Measurements from ENCODE around the gene DKK2.
A peak's percentile ranks its signal among the peaks of the same experiment; 100 is the strongest.

Gene DKK2

DNA sequence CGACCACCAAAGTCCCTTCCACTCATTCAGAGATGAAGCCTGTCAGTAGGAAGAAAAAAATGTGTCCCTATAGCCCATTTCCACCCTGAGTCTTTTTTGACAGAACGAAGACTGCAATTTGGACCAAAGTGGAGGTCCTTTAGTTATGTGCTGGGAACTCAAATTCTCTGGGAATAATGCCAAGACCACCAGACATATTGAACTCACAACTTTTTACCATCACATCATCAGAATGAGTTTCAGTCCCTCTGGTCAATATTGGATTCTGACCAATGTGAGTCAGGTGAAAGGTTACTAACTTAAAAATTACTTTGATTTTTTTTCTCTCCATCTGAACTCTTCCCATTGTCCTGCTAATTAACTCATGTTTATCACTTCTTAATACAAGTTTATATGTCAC is 128.9 kb downstream of the DKK2 start:
- DNase-seq = no peak

DNA sequence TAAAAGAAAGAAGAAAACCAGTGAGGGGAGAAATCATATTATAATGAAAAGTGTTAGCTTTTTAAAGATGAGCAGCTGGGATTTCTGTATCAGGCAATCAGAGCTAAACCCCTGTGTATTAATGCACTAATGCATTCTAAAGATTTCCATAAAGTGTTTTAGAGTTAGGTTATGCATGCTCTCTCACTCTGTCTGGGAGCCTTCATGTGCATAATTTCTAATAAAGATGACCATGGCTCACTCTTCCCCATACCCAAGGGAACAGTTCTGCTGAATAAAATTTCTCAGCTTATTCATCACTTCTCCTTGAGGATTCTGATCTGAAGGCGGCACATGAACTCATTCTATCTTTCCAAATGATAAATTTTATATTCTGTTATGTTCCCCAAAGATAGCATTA is 129.4 kb downstream of the DKK2 start:
- no peak for DNase-seq

DNA sequence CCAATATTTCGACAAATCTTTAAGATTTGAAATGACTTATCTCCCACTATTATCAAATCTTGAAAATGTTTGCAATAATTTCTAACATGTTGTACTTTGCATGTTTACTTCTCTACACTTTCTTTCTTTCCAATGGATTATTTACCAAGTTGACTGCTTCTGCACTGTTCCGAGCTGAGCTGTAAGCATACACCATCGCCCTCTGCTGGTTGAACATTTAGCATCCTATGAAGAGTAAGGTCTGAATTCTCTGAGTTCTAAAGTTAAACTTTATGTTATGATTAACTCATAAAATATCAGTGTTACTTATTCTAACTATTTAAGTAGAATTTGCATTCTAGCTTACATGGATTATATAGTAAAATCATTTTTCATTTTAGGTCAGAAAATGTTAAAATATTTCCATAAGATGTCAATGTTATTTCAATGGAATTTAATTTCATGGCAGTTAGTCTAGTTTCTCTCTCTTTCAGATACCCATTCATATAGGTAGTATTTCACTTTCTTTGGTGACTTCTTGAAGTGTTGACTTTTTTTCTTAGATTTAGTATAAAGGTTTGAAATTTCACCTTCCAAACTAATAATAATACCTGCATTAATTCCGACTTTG is 137.4 kb downstream of the DKK2 start:
- DNase-seq = peak; percentile 8

DNA sequence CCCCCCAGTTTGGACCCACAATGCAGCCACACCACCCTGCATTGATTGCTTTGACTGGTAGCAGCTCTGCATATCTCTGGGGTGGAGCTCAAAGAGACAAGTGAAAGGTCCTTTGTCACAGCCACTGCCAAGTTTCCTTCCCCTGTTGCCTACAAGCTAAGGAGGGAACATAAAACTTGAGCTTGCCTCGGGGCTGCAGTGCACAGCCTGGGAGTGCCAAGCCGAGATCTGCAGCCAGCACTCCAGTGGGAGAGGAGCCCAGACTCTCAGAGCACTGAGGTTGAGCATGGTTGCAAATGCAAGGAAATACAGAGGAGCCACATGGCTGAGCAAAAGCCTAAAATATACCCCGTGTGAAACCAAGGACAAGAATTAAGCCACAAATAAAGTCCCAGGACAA is 142.2 kb downstream of the DKK2 start:
- DNase-seq = no peak

DNA sequence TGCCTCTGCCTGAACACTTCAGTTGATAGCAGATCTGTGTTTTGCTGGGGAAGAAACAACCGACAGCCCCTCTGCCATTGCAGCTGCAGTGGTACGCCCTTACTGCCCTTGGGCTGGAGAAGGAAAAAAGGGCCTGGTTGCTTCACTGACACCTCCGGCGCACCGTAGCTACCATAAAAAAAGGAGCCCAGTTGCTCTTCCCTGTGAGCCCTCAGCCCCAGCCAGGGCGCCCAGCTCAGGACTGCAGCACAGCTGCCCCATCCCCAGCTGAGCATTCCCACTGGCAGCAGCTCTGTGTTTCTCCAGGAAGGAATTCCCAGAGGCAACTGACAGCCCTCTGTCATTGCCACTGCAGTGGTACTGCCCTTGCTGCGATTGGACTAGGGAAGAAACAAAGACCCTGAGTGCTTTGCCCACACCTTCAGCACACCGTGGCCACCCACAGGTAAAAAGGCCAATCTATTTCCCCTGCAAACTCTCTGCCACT is 142.7 kb downstream of the DKK2 start:
- no peak for DNase-seq

DNA sequence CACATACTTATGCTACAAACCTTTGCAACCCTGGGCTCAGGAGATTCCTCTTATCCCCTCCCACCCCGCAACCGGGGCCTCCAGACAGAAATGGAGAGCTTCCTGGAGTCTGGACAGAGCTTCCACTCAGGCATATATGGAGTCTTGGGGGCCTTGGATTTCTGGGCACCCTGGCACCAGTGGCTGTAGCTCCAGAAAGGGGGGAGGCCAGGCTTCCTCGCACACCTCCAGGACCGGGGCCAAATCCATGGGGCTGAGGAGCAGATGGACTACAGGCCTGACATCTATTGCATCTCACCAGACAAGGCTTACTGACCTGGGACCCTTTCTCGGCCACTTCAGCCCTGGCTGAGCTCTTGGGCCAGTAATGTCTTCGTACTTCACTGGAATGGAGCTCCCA is 143.3 kb downstream of the DKK2 start:
- no peak for DNase-seq

DNA sequence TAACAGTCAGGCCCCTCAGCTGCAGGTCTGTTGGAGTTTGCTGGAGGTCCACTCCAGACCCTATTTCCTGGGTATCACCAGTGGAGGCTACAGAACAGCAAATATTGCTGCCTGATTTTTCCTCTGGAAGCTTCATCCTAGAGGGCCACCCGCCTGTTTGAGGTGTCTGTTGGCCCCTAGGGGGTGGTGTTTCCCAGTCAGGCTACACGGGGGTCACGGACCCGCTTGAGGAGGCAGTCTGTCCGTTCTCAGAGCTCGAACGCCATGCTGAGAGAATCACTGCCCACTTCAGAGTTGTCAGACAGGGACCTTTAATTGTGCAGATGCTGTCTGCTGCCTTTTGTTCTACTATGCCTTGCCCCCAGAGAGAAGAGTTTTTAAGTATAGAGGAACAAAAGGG is 160.8 kb downstream of the DKK2 start:
- no peak for DNase-seq

Data from CD4-positive, alpha-beta T cell treated with Interleukin-12 subunit alpha and Interleukin-12 subunit beta, for 1 hour (primary cell).